ENCODE measurements around the gene DPH3.

The DPH3 gene

DNA sequence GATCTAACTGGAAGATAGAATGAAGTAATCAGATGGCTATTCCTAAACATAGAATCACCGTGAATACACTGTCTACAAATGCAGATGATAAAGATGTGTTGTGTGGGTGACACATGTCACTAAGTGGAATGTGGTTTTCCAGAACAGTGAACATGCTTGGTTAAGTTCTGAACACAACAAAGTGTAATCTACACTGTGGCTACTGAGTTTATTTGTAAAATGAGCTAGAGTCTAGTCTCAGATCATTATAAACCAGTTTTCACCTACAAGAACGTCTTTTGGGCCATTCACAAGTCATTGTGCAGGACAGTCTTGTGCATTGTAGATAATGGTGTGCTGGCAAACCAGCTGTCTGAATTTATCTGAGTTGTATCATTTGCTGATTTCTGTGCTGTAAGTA lies 35.6 kb upstream of the DPH3 start:
- H3K4me1 Mint-ChIP-seq = peaks cover 98% of the 10 kb centered on the region
- no peaks in the 10 kb centered on the region for H3K9me3 Mint-ChIP-seq
- ATAC-seq (peak; percentile 21), DNase-seq (no peak)
- H3K4me3 Mint-ChIP-seq = peak overlapping the region; percentile 80
- peak overlapping the region; percentile 94 for H3K27ac Mint-ChIP-seq
- no peaks in the 10 kb centered on the region for H3K27me3 Mint-ChIP-seq
- H3K36me3 Mint-ChIP-seq (ENCODE audit: low read depth) = peaks cover 66% of the 10 kb centered on the region

DNA sequence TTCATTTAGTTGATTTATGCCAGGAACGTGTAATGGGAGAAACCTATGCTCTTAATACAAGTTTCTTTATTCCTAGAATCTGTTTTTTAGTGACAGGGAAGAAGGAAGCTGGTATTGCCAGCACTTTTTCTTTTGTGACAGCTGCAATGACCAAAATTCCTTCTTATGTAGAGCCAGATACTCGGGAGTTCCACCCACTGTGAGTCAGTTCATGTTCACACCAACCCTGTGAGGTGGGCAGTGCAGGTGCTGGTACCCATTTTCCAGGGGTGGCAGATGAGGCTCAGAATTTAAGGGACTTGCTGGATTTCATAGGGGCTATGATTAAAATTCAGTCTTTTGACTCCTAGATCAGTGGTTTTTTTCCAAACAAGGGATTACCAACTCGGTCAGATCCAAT lies 35.0 kb upstream of the DPH3 start:
- Mint-ChIP-seq H3K9me3 (no peaks in the 10 kb centered on the region), H3K36me3 (ENCODE audit: low read depth) (peaks cover 65% of the 10 kb centered on the region), H3K4me3 (peak overlapping the region; percentile 80), H3K27ac (peak overlapping the region; percentile 94), H3K27me3 (no peaks in the 10 kb centered on the region), H3K4me1 (peaks cover 97% of the 10 kb centered on the region)
- DNase-seq (no peak), ATAC-seq (no peak)

DNA sequence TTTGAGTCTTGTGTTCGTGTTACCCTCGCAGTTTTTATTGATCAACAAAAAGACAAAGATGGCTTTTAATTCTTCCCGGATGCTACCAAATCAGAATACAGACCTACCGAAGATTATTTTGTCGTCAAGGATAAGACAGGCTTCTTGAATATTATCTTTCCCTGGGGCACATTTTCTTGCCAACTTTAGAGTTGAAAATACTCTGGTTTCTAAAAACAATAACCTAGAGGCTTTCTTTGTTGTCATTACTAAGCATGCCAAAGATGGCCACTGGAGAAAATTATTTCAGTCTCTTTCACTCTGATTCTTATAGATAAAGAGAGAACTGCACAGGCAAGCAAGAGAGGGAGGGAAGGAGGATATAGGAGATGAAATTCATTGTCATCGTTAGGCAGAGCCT lies 34.1 kb upstream of the DPH3 start:
- peaks cover under 1% of the 10 kb centered on the region for H3K9me3 Mint-ChIP-seq
- H3K4me3 Mint-ChIP-seq = peak overlapping the region; percentile 25
- no peak for ATAC-seq
- H3K27me3 Mint-ChIP-seq = no peaks in the 10 kb centered on the region
- H3K36me3 Mint-ChIP-seq (ENCODE audit: low read depth) = peaks cover 71% of the 10 kb centered on the region
- no peak for DNase-seq
- H3K27ac Mint-ChIP-seq = peak overlapping the region; percentile 94
- H3K4me1 Mint-ChIP-seq = peaks cover 97% of the 10 kb centered on the region

DNA sequence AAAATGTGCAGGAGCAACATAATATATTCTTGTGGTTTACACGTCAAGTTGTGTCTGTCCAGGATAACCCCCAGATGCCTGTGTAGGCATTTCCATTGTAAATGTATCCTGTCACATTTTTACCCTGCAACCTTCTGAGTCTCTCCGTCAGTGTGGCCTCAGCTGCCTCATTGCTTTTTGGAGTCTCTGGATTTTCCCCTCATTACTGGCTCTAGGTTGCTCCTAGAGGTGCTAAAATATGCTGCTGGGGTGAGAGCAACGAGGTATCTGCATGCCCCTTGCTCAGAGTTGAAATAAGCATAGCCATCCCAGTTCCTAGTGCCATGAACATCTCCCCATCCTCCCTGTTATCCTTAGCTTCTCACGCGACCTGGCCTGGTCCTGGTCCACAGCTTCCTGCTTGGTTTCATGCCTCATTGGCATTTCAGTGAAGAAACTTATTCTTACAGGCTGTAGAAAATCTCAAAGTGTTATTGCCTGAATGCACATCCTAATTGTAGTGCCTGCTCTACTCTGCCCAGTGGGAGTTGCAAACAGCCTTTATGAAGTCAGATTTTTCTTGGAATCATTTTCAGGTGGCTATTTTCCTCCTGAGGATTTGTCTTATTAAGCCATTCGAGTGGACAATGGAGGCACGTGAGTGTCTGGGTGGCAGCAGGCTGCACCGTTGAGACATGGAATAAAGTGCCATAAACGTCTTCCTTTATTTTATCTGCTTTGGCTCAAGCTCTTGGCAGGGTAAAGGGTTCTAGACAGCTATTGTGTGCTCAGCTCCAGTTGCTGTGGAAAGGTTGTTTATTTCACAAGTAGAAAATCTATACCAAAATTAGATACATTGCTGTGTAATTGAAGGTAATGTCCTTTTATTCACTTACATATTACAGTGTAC lies 33.5 kb upstream of the DPH3 start:
- no peak for ATAC-seq

DNA sequence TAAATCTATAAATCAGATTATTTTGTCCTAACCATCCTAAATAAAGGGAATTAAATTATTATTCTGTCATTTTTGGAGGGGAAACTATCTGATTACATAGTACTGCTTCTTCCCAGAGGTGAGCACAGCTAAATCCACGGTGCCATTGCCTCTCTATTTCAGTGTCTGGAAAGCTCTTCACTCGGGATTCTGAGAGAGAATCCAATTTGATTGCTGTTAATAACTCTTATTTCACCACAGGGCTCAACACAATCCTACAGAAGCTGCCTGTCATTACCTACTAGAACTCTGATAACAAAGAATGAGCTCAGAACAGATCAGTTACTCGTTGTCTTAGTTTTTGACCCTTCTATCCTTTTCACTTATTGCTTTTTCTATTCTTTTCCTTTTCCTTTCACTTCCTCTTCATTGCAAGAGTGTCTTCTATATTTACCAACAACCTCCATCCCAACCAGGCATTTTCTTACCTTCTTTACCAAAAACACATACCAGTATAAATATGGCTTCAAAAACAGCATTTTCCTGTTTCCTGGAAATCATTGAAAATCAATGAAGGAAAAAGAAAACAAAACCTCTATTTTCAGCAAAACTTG lies 30.7 kb upstream of the DPH3 start:
- peak overlapping the region; percentile 94 for H3K27ac Mint-ChIP-seq
- peak overlapping the region; percentile 53 for H3K4me3 Mint-ChIP-seq
- no peak for DNase-seq
- H3K4me1 Mint-ChIP-seq = peaks cover 97% of the 10 kb centered on the region
- H3K36me3 Mint-ChIP-seq (ENCODE audit: low read depth) = peaks cover 64% of the 10 kb centered on the region
- no peaks in the 10 kb centered on the region for H3K27me3 Mint-ChIP-seq
- H3K9me3 Mint-ChIP-seq = peaks cover 13% of the 10 kb centered on the region
- no peak for ATAC-seq

More for the DNA sequence above, 33.5 kb upstream of the DPH3 start:
- Mint-ChIP-seq H3K27me3 (no peaks in the 10 kb centered on the region), H3K4me3 (peak overlapping the region; percentile 44), H3K36me3 (ENCODE audit: low read depth) (peaks cover 74% of the 10 kb centered on the region), H3K9me3 (peaks cover 7% of the 10 kb centered on the region), H3K4me1 (peaks cover 99% of the 10 kb centered on the region), H3K27ac (peak overlapping the region; percentile 94)
- no peak for DNase-seq

DNA sequence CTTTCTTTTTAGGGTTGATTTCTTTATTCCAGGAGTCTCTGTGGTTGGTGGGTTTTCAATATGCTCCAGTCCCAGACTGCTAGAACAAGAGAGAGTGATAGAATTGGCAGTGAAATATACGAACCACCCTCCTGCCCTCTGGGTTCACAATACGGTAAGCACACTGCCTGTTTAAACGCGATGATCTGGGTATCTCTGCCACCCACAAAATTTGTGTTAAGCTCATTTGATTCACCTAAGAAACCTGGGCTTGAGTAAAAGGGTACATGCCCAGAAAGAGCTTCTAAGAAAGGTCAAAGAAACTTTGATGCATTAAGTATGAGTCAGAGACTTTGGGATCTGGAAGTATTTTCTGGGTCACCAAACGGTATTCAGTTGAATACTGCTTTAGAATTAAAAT lies 30.1 kb upstream of the DPH3 start:
- Mint-ChIP-seq H3K27me3 (no peaks in the 10 kb centered on the region), H3K9me3 (peaks cover 13% of the 10 kb centered on the region), H3K36me3 (ENCODE audit: low read depth) (peaks cover 66% of the 10 kb centered on the region), H3K4me1 (peaks cover 97% of the 10 kb centered on the region), H3K27ac (peak overlapping the region; percentile 94), H3K4me3 (peak overlapping the region; percentile 66)
- ATAC-seq (peak; percentile 80), DNase-seq (no peak)

DNA sequence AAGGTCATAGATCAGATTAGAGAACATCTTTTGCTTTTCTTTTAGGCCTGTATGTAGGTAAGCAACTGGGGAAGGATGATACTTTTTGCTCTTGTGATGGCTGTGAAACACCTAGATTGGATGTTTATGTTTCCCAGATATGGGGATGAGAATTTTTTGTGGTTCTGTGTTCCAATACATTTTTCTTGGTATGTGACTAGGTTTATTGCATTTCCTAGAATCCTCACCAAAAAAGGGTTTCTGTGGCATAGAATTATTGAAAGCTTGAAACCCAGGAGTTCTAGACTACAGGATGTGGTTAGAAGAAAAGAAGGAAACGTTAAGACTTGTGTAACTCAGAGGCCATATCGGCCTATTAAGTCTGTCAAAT lies 26.1 kb upstream of the DPH3 start:
- peak overlapping the region; percentile 64 for H3K4me3 Mint-ChIP-seq
- H3K27ac Mint-ChIP-seq = peak overlapping the region; percentile 93
- peaks cover 13% of the 10 kb centered on the region for H3K9me3 Mint-ChIP-seq
- no peak for DNase-seq
- H3K36me3 Mint-ChIP-seq (ENCODE audit: low read depth) = peaks cover 65% of the 10 kb centered on the region
- H3K27me3 Mint-ChIP-seq = no peaks in the 10 kb centered on the region
- peaks cover 97% of the 10 kb centered on the region for H3K4me1 Mint-ChIP-seq
- peak; percentile 13 for ATAC-seq

DNA sequence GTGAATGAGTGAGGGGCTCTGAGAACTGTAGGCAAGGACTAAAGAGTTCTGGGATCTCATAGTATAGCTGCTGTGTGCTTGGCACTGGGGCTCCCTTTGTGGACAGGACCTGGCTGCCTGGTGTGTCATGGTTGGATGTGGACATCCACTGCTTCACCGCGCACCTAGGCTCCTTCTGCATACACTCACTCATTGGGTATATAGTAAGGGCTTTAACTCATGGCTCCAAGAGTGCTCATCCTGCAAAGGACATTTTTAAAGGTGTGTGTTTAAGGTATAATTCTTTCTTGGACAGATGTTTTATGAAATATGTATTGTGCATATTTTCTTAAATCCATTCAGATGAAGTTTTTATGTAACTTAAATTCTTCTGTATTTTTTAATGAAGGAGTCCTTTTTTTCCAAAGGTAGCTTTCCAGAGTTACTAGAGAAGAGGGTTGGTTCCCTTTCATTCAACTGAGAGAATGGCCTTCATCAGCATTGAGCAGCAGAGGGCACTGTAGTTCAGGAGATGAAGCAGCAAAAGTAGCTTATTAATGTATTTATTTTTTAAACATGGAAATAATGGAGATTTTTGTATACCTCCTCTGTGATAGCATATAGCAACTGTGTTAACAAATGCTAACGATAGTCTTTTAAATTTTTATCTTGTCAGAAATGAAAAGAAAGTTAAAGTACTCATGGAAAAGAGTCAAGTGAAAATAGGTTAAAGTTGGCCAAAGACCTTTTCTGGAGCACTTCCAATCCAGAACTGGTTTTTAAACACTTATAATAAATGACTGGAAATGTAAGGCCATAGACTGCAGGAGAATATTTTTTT lies 25.5 kb upstream of the DPH3 start:
- Mint-ChIP-seq H3K4me1 (peaks cover 97% of the 10 kb centered on the region), H3K36me3 (ENCODE audit: low read depth) (peaks cover 60% of the 10 kb centered on the region), H3K27me3 (no peaks in the 10 kb centered on the region), H3K4me3 (peak overlapping the region; percentile 82), H3K27ac (peak overlapping the region; percentile 93), H3K9me3 (peaks cover 13% of the 10 kb centered on the region)
- DNase-seq = peak; percentile 57
- no peak for ATAC-seq

DNA sequence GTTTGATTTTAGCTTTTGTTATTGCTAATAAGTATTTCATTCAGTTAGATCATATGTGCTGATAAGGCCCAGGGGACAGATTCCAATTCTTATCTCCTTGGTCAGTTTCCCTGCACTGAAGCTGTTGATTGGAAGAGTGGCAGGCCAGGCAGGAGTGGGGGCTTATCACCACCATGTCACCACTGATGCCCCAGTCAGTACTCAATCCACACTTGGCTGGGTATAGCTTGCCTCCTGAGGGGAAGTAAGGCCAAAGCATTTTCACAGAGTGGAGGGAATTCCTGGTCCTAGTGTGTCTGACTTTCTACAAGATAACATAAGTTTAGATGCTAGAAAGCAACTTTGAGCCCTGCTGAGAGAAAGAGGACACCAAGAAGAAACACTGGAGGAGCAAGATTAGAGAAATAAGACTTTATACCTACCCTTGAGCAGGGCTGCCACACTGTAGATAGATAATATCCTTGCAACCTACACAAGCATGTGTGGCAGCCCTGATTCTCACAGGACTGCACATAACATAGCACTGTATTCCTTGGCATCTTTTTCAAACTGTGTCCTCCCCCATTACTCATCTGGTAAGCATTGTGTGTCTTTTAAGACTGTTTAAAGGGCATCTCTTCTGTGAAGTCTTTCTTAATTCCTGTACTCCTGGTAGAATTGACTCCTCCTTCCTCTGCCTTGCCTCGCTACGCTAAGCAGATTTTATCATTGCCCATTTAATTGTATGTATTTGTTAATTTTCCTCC lies 24.6 kb upstream of the DPH3 start:
- H3K36me3 Mint-ChIP-seq (ENCODE audit: low read depth) = peaks cover 59% of the 10 kb centered on the region
- H3K4me1 Mint-ChIP-seq = peaks cover 98% of the 10 kb centered on the region
- ATAC-seq (no peak), DNase-seq (no peak)
- H3K27me3 Mint-ChIP-seq = no peaks in the 10 kb centered on the region
- H3K4me3 Mint-ChIP-seq = peak overlapping the region; percentile 82
- H3K9me3 Mint-ChIP-seq = peaks cover 13% of the 10 kb centered on the region
- H3K27ac Mint-ChIP-seq = peak overlapping the region; percentile 93

DNA sequence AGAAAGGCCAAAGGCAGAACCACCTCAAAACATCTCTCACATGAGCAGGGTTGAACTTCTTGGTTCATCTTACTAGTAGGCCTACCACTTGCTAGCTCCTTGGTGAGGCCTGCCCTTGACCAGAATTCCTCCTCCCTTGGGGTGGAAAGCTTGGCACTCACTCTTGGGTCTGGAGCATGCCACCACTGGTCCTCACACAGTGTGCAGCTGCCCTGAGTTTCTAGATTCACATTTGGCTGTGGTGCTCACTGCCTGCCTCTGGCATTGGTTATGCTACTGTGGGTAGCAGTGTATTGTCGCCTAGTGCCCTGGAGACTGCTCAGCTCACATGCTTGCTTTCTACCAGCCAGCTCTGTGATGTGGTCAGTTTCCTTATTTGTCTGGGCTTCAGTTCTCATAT lies 23.9 kb upstream of the DPH3 start:
- H3K9me3 Mint-ChIP-seq = peaks cover 10% of the 10 kb centered on the region
- H3K27ac Mint-ChIP-seq = peak overlapping the region; percentile 93

DNA sequence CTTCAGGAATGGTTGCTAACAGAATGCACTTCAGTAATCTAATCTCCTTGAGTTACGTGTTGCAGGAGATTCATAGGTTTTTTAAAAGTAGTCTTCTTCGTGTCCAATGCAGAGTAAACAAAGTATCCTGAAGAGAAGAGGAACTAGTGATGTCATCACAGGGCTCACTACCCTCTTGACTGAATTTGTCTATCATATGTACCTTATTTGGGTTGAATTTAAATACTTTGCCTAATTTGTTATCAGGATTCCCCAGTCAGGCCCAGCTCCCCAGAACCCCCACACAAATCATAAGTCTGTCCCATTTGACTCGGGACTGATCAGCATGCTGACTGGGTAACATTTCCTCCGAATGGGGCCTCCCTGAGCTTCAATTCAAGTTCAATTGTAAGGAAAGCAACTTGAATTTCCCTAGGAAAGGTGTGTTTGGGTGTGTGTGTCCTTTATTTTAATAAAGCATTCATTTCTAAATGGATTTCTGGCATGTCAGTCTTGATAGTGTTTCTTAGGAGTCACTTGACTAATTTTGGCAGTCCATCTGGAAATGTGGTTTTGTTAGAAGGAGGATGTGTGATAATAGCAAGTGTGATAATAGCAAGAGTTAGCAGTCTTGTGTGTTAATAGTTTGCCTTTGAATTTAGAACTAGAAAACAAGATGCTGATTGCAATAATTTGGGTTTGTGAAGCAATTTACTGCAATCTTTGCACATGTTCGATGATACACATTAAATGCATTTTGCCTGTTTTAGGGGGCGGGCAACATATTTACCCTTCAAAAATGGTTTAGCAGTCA lies 22.2 kb upstream of the DPH3 start:
- Mint-ChIP-seq H3K4me3 (peak overlapping the region; percentile 82), H3K9me3 (no peaks in the 10 kb centered on the region), H3K27ac (peak overlapping the region; percentile 93), H3K4me1 (peaks cover 83% of the 10 kb centered on the region), H3K27me3 (no peaks in the 10 kb centered on the region), H3K36me3 (ENCODE audit: low read depth) (peaks cover 58% of the 10 kb centered on the region)
- no peak for ATAC-seq
- no peak for DNase-seq

More for the DNA sequence above, 23.9 kb upstream of the DPH3 start:
- peak overlapping the region; percentile 82 for H3K4me3 Mint-ChIP-seq
- H3K27me3 Mint-ChIP-seq = no peaks in the 10 kb centered on the region
- H3K36me3 Mint-ChIP-seq (ENCODE audit: low read depth) = peaks cover 56% of the 10 kb centered on the region
- ATAC-seq (no peak), DNase-seq (no peak)
- H3K4me1 Mint-ChIP-seq = peaks cover 95% of the 10 kb centered on the region

DNA sequence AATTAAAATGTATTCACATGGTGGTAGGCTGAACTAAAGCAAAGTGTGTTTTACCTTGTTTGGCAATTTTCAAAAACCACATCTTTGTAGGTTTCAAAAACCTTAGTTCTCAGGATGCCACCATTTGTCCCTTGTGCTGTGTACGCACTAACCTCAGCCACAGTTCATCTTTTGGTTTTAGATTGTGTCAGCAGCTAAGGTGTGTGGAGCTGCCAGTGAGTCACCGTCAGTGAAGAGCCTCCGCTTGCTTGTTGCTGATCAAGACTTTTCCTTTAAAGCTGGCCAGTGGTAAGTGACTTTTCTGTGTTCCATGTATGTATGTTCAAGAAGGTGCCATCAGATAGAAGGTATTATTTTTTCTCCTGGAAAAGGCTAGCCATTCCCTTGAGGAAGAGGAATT lies 21.4 kb upstream of the DPH3 start:
- Mint-ChIP-seq H3K36me3 (ENCODE audit: low read depth) (peaks cover 59% of the 10 kb centered on the region), H3K27me3 (no peaks in the 10 kb centered on the region), H3K27ac (peak overlapping the region; percentile 93), H3K4me3 (peak overlapping the region; percentile 82), H3K9me3 (no peaks in the 10 kb centered on the region), H3K4me1 (peaks cover 76% of the 10 kb centered on the region)
- peak; percentile 57 for DNase-seq
- ATAC-seq = peak; percentile 95

DNA sequence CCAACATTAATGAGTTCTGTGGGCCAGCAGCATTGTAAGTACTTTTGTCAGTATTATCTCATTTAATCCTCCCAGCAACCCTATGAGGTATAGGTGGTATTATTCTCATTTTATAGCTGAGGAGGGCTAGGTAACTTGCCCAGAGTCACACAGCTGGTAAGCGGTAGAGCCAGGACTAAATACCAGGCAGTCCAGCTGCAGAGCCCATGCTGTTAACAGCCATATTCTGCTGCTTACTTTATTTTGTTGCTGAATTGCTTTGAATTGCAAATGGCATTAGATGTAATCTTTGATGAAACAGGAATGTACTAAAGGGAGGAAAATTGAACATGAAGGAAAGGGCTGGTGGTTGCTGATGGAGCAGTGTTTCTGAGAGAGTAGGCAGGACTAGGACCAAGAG lies 19.9 kb upstream of the DPH3 start:
- Mint-ChIP-seq H3K4me1 (peaks cover 60% of the 10 kb centered on the region), H3K36me3 (ENCODE audit: low read depth) (peaks cover 55% of the 10 kb centered on the region), H3K27ac (peak overlapping the region; percentile 93), H3K27me3 (no peaks in the 10 kb centered on the region), H3K9me3 (no peaks in the 10 kb centered on the region), H3K4me3 (peak overlapping the region; percentile 35)
- no peak for DNase-seq
- ATAC-seq = no peak

Measured in activated naive CD8-positive, alpha-beta T cell treated with anti-CD3 and anti-CD28 coated beads, Interleukin-2, amount 50 U/mL, for 24 hours (primary cell).